Gastroesophageal sphincter (tissue), 3 donors: Measurements from ENCODE around the gene CAPN10.

Experiments used
- CTCF ChIP-seq, 4 experiments: fragments of 200-600 bp in 2 of 4; fragments of 450-650 bp in 2 of 4; sonication (generic) in 1 of 4; IDR thresholded peaks; one replicate each; pipeline ENCODE4 v1.5.1; 2017 to 2019; ENCODE audit warnings: antibody characterized with exemption in 4 of 4, mild to moderate bottlenecking in 2 of 4, moderate library complexity in 2 of 4
- EP300 ChIP-seq: sonication (generic); formaldehyde crosslinking; IDR thresholded peaks from one replicate; pipeline ENCODE4 v1.6.1; 2017; ENCODE audit warnings: antibody characterized with exemption, mild to moderate bottlenecking
- POLR2A ChIP-seq, 2 donors: fragments of 450-650 bp; IDR thresholded peaks; one replicate each; pipeline ENCODE4 v1.6.1; 2017; ENCODE audit warnings: antibody characterized with exemption in 2 of 2, mild to moderate bottlenecking in 2 of 2, moderate library complexity in 1 of 2
- POLR2AphosphoS5 ChIP-seq: sonication (generic); formaldehyde crosslinking; IDR thresholded peaks from one replicate; pipeline ENCODE4 v1.6.1; 2017; ENCODE audit warnings: antibody characterized with exemption

- TF ChIP-seq POLR2A (IDR thresholded peaks at IDR 0.05) (no peak), CTCF (IDR thresholded peaks at IDR 0.05) (no peak), POLR2AphosphoS5 (no peak), EP300 (no peak)
Observed at GRCh38 chr2:240644171-240644651, 57.7 kb downstream of the CAPN10 start.
